ENCODE results near the gene EPB41L3. TPM values are rescaled to one million over a fixed set of nuclear protein-coding genes. Genes with fewer than 3 reads are reported as not detected.

EPB41L3 gene
- total RNA-seq (2021; ENCODE audit: unreplicated experiment): 0.36 TPM
- polyA plus RNA-seq (2012; ENCODE audit: insufficient read length): 0.21 TPM
- percentile 9 among the genes with signal in this experiment for Bru-seq, nascent RNA
- percentile 6 among the genes with signal in this experiment for BruChase-seq, experiment 1, labeled RNA remaining after a 2-hour chase
- percentile 3 among the genes with signal in this experiment for BruChase-seq, experiment 2, labeled RNA remaining after a 6-hour chase
- long read RNA-seq, partial matches to known transcripts: 1 of 1 reads
- long read RNA-seq, other reads (novel, unspliced or antisense): 0 of 1 reads

DNA sequence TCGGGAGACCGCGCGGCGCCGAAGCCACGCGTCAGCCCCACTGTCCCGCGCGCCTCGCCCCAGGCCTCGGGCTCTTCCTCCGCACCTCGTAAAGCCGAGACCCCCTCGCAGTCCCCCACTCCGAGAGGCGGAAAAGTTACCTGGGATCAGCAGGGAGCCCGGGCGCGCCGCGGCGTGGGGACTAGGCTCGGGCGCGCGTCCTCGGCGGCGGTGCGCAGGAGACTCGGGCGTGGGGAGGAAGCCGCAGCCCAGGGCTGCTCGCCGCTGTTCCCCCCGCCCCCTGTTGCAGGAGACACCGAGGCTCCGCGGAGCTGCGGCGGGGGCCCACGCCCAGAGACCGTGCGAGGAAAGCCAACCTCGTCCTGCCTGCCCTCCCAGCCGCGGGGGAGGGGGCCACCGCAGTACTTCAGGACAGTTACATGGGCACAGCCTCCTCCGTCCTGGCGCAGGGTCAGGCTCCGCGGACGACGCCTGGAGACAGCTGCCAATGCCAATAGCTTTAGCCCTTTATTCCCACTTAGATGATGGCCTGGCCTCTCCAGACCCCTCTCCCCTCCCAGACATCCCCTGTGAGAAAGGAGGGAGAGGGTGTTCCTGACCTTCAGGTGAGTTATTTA lies at the start of gene EPB41L3:
Gene EPB41L3, minus strand, starts transcription at position 225 of the 617 bp plus-strand sequence. CDS start 54,814 bp downstream, outside the sequence.
- Histone ChIP-seq H3K4me3 (ENCODE audit: low read depth in 2 of 2, low read length in 2 of 2) (no peak within 1 kb of the TSS), H3K36me3 (ENCODE audit: control insufficient read depth, insufficient read depth, low read length) (no peaks in the 10 kb centered on the region), H3K27ac (ENCODE audit: low read length) (no peak within 1 kb of the TSS), H3K4me1 (ENCODE audit: control insufficient read depth, insufficient read depth, low read length) (no peaks in the 10 kb centered on the region), H3K9me3 (ENCODE audit: control insufficient read depth, insufficient read depth, low read depth, low read length) (no peaks in the 10 kb centered on the region), H3K27me3 (ENCODE audit: control insufficient read depth, insufficient read depth, low read length) (no peaks in the 10 kb centered on the region; the same call in 1 of the 2 replicates)
- no TSS peak for BruUV-seq (replicated peaks)
- ChIA-PET POLR2A (no interaction called here), CTCF (no interaction called here)
- ATAC-seq (no peak), DNase-seq (ENCODE audit: low read depth, low spot score) (no peak)
- TF ChIP-seq, protein P1, sequence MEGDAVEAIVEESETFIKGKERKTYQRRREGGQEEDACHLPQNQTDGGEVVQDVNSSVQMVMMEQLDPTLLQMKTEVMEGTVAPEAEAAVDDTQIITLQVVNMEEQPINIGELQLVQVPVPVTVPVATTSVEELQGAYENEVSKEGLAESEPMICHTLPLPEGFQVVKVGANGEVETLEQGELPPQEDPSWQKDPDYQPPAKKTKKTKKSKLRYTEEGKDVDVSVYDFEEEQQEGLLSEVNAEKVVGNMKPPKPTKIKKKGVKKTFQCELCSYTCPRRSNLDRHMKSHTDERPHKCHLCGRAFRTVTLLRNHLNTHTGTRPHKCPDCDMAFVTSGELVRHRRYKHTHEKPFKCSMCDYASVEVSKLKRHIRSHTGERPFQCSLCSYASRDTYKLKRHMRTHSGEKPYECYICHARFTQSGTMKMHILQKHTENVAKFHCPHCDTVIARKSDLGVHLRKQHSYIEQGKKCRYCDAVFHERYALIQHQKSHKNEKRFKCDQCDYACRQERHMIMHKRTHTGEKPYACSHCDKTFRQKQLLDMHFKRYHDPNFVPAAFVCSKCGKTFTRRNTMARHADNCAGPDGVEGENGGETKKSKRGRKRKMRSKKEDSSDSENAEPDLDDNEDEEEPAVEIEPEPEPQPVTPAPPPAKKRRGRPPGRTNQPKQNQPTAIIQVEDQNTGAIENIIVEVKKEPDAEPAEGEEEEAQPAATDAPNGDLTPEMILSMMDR (IDR thresholded peaks at IDR 0.05): no peak
- TF ChIP-seq TCF7L2 (IDR thresholded peaks at IDR 0.05; ENCODE audit: low read depth, low read length): no peak
- TF ChIP-seq POLR2AphosphoS5 (IDR thresholded peaks at IDR 0.05; ENCODE audit: low read depth, low read length): no peak
- TF ChIP-seq, protein P2, sequence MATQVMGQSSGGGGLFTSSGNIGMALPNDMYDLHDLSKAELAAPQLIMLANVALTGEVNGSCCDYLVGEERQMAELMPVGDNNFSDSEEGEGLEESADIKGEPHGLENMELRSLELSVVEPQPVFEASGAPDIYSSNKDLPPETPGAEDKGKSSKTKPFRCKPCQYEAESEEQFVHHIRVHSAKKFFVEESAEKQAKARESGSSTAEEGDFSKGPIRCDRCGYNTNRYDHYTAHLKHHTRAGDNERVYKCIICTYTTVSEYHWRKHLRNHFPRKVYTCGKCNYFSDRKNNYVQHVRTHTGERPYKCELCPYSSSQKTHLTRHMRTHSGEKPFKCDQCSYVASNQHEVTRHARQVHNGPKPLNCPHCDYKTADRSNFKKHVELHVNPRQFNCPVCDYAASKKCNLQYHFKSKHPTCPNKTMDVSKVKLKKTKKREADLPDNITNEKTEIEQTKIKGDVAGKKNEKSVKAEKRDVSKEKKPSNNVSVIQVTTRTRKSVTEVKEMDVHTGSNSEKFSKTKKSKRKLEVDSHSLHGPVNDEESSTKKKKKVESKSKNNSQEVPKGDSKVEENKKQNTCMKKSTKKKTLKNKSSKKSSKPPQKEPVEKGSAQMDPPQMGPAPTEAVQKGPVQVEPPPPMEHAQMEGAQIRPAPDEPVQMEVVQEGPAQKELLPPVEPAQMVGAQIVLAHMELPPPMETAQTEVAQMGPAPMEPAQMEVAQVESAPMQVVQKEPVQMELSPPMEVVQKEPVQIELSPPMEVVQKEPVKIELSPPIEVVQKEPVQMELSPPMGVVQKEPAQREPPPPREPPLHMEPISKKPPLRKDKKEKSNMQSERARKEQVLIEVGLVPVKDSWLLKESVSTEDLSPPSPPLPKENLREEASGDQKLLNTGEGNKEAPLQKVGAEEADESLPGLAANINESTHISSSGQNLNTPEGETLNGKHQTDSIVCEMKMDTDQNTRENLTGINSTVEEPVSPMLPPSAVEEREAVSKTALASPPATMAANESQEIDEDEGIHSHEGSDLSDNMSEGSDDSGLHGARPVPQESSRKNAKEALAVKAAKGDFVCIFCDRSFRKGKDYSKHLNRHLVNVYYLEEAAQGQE (IDR thresholded peaks at IDR 0.05; ENCODE audit: insufficient read depth in 1 of 2, low read depth in 2 of 2, low read length in 1 of 2): no peak
- no peak for TF ChIP-seq SIN3A (IDR thresholded peaks at IDR 0.05; ENCODE audit: borderline replicate concordance, insufficient read depth, low read depth, low read length)
- intact Hi-C loops (cut with micrococcal nuclease; ENCODE audit: unreplicated experiment): no loop called here
- in situ Hi-C loops (cut with HindIII; ENCODE audit: low pct_unique_long_range_greater_than_20kb, low sequenced_read_pairs): no loop called here

DNA sequence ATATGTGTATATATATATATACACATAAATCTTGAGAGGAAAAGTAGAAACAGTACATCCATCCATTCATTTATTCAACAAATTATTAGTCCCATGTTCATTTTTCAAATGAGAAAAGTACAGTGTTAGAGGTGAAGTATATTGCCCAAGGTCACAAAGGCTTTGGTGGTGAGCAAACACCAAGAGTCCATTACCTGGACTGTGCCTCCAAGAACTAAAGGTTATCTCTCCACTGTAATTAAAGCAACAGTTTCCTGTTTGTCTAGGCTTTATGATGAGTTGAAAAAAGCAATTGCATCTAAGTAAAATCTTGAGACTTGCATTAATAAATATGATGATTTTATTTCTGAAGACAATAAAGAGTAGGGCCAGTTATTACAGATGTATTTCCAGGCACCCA lies 44.7 kb upstream of the EPB41L3 start:
- no peaks in the 10 kb centered on the region for H3K4me1 ChIP-seq (ENCODE audit: control insufficient read depth, insufficient read depth, low read length)
- TF ChIP-seq POLR2AphosphoS5 (IDR thresholded peaks at IDR 0.05; ENCODE audit: low read depth, low read length) (no peak), TCF7L2 (IDR thresholded peaks at IDR 0.05; ENCODE audit: low read depth, low read length) (no peak)
- TF ChIP-seq, protein P1 (IDR thresholded peaks at IDR 0.05): no peak
- TF ChIP-seq, protein P2 (IDR thresholded peaks at IDR 0.05; ENCODE audit: insufficient read depth in 1 of 2, low read depth in 2 of 2, low read length in 1 of 2): no peak
- intact Hi-C loops (cut with micrococcal nuclease; ENCODE audit: unreplicated experiment) (no loop called here), in situ Hi-C loops (cut with HindIII; ENCODE audit: low pct_unique_long_range_greater_than_20kb, low sequenced_read_pairs) (no loop called here)
- POLR2A ChIA-PET: no interaction called here
- no TSS peak for BruUV-seq (replicated peaks)
- no peaks in the 10 kb centered on the region for H3K36me3 ChIP-seq (ENCODE audit: control insufficient read depth, insufficient read depth, low read length)
- no peak for ATAC-seq
- H3K27ac ChIP-seq (ENCODE audit: low read length): no peak overlapping the region
- no peak for DNase-seq (ENCODE audit: low read depth, low spot score)
- H3K4me3 ChIP-seq (ENCODE audit: low read depth in 2 of 2, low read length in 2 of 2): no peak overlapping the region
- no peaks in the 10 kb centered on the region for H3K9me3 ChIP-seq (ENCODE audit: control insufficient read depth, insufficient read depth, low read depth, low read length)
- H3K27me3 ChIP-seq (ENCODE audit: control insufficient read depth, insufficient read depth, low read length): no peaks in the 10 kb centered on the region
- CTCF ChIA-PET: no interaction called here
